Hepatocyte (in vitro differentiated cells): ENCODE results near the gene RHEX.

Source experiments
- EZH2 ChIP-seq: fragments of 200-600 bp; sonication (generic); IDR thresholded peaks from 2 replicates; pipeline ENCODE4 v1.6.1; 2016; ENCODE audit warnings: antibody characterized with exemption, mild to moderate bottlenecking, borderline replicate concordance
- EZH2phosphoT487 ChIP-seq: fragments of 200-600 bp; sonication (generic); IDR thresholded peaks from one replicate; pipeline ENCODE4 v1.6.1; 2018; ENCODE audit warnings: antibody characterized with exemption, mild to moderate bottlenecking, low read depth, moderate library complexity; ENCODE audit not compliant: unreplicated experiment, severe bottlenecking
- TF ChIP-seq, protein P1 (sequence below): fragments of 200-600 bp; sonication (generic); IDR thresholded peaks from 2 replicates; pipeline ENCODE4 v1.5.1; 2016; ENCODE audit warnings: antibody characterized with exemption, mild to moderate bottlenecking; ENCODE audit not compliant: poor library complexity

DNA sequence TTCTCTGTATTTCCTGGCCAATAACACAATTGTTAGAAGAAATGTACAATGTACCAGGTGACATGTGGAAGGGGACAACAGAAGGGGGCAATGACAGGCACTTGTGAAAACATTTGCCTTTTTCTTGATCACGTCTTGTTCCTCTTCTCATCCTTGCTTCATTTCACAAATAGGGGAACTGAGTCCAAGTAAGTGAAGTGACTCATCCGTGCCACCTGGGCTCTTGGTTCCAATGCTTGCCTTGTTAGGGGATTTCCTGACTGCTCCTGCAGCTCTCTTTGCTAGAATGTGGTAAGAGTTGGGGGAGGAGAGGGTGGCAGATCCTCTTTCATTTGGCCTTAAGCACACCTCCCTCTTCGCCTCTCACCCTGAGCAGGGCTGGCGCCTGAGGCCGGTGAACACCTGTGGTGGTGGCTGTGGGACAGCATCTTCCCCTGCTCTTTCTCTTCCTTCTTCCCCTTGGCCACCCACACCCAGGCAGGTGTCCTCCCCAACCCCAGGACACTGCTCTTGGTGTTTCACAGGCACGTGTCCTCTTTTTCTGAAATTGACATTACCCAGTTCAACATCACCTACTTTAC lies 2.2 kb upstream of the RHEX start:
- TF ChIP-seq, protein P1, sequence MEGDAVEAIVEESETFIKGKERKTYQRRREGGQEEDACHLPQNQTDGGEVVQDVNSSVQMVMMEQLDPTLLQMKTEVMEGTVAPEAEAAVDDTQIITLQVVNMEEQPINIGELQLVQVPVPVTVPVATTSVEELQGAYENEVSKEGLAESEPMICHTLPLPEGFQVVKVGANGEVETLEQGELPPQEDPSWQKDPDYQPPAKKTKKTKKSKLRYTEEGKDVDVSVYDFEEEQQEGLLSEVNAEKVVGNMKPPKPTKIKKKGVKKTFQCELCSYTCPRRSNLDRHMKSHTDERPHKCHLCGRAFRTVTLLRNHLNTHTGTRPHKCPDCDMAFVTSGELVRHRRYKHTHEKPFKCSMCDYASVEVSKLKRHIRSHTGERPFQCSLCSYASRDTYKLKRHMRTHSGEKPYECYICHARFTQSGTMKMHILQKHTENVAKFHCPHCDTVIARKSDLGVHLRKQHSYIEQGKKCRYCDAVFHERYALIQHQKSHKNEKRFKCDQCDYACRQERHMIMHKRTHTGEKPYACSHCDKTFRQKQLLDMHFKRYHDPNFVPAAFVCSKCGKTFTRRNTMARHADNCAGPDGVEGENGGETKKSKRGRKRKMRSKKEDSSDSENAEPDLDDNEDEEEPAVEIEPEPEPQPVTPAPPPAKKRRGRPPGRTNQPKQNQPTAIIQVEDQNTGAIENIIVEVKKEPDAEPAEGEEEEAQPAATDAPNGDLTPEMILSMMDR = no peak
- no peak for TF ChIP-seq EZH2phosphoT487
- no peak for TF ChIP-seq EZH2
